Breast epithelium (tissue), 4 donors: ENCODE measurements around the gene FAM3C. TPM values are rescaled to one million over a fixed set of nuclear protein-coding genes. Genes with fewer than 3 reads are reported as not detected.

Experiments used
- DNase-seq, 2 donors: peaks; one replicate each; pipeline ENCODE4 v3.0.0-alpha.2; 2019; ENCODE audit warnings: low spot score in 2 of 2
- H3K27ac ChIP-seq, 2 donors: fragments of 200-600 bp; sonication (generic) in 1 of 2; one replicate each; pipeline ENCODE4 v1.5.1; 2016 to 2019; ENCODE audit warnings: mild to moderate bottlenecking in 1 of 2
- H3K27me3 ChIP-seq, 2 donors: fragments of 200-600 bp; sonication (generic) in 1 of 2; one replicate each; pipeline versions ENCODE4 v1.5.1 to v1.6.0; 2017 to 2019; ENCODE audit warnings: control low read depth in 1 of 2, mild to moderate bottlenecking in 1 of 2
- H3K36me3 ChIP-seq: fragments of 200-600 bp; one replicate; pipeline ENCODE4 v1.5.1; 2019
- H3K4me1 ChIP-seq, 2 donors: fragments of 200-600 bp; sonication (generic); one replicate each; pipeline ENCODE4 v1.5.1; 2016 to 2019; ENCODE audit warnings: control low read depth in 1 of 2
- H3K4me3 ChIP-seq, 3 donors: fragments of 200-600 bp; sonication (generic); 1 replicate in 2 of 3; 2 replicates in 1 of 3; pipeline ENCODE4 v1.5.1; 2016 to 2019; ENCODE audit warnings: mild to moderate bottlenecking in 3 of 3, moderate library complexity in 2 of 3
- H3K9me3 ChIP-seq, 2 donors: fragments of 200-600 bp; sonication (generic) in 1 of 2; one replicate each; pipeline ENCODE4 v1.5.1; 2016 to 2019; ENCODE audit warnings: control low read depth in 1 of 2
- POLR2A ChIP-seq: fragments of 450-650 bp; IDR thresholded peaks from one replicate; pipeline ENCODE4 v1.6.1; 2016; ENCODE audit warnings: antibody characterized with exemption, mild to moderate bottlenecking, moderate library complexity
- POLR2AphosphoS5 ChIP-seq, 3 donors: sonication (generic); formaldehyde crosslinking; IDR thresholded peaks; one replicate each; pipeline ENCODE4 v1.6.1; 2017; ENCODE audit warnings: antibody characterized with exemption in 3 of 3
- intact Hi-C: fragments of 100-400 bp; cut with DNase I; formaldehyde crosslinking; loops from one replicate; pipeline ENCODE4 v1.15.1; 2023; ENCODE audit warnings: low total_unique reads
- total RNA-seq, 3 donors: library from RNA; depleted of rRNA; stranded (reverse); fragments of >200 nt; gene quantifications; one replicate each; pipeline ENCODE4 v1.1.0, GENCODE V29; 2016
- TF ChIP-seq, protein P1 (sequence below), 3 donors: fragments of 450-650 bp; IDR thresholded peaks; one replicate each; pipeline ENCODE4 v1.5.1; 2016 to 2017; ENCODE audit warnings: antibody characterized with exemption in 3 of 3, mild to moderate bottlenecking in 3 of 3, moderate library complexity in 3 of 3

FAM3C gene
- total RNA-seq, 3 donors from 2014 or later: 35.8 to 89.7 (median 50.8) TPM

DNA sequence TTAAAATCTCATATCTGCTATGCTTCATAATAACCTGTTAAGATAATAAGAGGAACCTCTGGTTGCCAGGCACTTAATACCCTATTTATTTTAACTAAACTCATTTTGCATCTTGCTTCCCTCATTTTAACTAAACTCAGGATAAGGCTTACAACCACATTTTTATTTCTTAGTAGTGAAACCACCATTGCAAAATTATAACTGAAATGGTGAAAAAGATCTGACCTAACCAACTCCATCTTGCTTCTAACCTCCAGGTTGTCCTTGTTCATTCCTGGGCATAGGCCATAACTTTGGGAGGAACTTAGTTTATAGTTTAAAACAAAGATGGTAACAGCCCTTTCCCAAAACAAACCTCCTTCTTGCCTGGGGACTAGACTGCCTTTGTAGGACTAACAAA lies 6.0 kb downstream of the FAM3C start:
- Histone ChIP-seq H3K27ac (no peak overlapping the region), H3K27me3 (no peaks in the 10 kb centered on the region), H3K4me3 (no peak overlapping the region), H3K4me1 (no peaks in the 10 kb centered on the region), H3K9me3 (no peaks in the 10 kb centered on the region), H3K36me3 (peaks cover 4% of the 10 kb centered on the region)
- no peak for DNase-seq
- intact Hi-C loops: no loop called here
- TF ChIP-seq, protein P1, sequence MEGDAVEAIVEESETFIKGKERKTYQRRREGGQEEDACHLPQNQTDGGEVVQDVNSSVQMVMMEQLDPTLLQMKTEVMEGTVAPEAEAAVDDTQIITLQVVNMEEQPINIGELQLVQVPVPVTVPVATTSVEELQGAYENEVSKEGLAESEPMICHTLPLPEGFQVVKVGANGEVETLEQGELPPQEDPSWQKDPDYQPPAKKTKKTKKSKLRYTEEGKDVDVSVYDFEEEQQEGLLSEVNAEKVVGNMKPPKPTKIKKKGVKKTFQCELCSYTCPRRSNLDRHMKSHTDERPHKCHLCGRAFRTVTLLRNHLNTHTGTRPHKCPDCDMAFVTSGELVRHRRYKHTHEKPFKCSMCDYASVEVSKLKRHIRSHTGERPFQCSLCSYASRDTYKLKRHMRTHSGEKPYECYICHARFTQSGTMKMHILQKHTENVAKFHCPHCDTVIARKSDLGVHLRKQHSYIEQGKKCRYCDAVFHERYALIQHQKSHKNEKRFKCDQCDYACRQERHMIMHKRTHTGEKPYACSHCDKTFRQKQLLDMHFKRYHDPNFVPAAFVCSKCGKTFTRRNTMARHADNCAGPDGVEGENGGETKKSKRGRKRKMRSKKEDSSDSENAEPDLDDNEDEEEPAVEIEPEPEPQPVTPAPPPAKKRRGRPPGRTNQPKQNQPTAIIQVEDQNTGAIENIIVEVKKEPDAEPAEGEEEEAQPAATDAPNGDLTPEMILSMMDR (IDR thresholded peaks at IDR 0.05): no peak
- TF ChIP-seq POLR2A: no peak
- TF ChIP-seq POLR2AphosphoS5 (IDR thresholded peaks at IDR 0.05): no peak

DNA sequence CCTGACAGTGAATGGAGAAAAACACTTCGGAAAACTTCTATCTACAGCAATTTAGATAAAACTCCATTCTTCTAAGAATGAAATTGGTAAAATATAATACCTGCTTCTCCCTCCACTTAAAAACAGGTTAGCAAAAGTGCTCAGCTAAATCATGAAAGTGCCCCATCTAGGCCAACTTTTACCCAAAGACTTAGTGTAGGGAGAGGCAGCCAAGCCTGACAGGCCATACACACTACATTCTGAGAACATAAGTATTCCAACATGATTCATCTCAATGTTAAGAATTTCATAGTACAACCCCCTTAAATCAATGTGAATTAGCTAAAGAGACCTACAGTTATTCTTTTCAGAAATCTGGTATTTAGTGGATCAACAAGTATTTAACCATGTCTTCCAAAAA lies 7.2 kb downstream of the FAM3C start:
- Histone ChIP-seq H3K9me3 (no peaks in the 10 kb centered on the region), H3K4me3 (no peak overlapping the region), H3K4me1 (no peaks in the 10 kb centered on the region), H3K36me3 (peaks cover 4% of the 10 kb centered on the region), H3K27ac (no peak overlapping the region), H3K27me3 (no peaks in the 10 kb centered on the region)
- no peak for DNase-seq
- intact Hi-C loops: no loop called here
- TF ChIP-seq POLR2AphosphoS5 (IDR thresholded peaks at IDR 0.05) (no peak), POLR2A (no peak)
- TF ChIP-seq, protein P1 (IDR thresholded peaks at IDR 0.05): no peak

DNA sequence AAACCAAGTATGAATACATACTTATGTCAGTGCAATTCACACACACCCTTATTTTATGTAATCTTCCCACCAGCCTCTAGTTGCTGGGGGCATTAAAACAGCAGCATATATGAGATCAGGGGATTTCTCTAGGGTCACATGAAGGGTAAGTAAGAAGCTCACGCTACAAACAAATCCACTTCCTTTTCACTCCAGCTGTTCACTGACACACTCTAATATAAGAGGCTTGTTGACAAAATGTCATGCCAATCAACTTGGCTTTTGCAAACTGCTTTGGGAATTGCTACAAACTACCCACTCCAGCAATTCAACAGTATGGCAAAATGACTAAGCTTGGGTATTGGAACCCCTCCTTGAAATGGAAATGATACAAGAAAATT lies 10.3 kb downstream of the FAM3C start:
- no peaks in the 10 kb centered on the region for H3K4me1 ChIP-seq
- peaks cover 4% of the 10 kb centered on the region for H3K36me3 ChIP-seq
- intact Hi-C loops: no loop called here
- DNase-seq: no peak
- H3K4me3 ChIP-seq: no peak overlapping the region
- H3K27me3 ChIP-seq: no peaks in the 10 kb centered on the region
- TF ChIP-seq POLR2A (no peak), POLR2AphosphoS5 (IDR thresholded peaks at IDR 0.05) (no peak)
- TF ChIP-seq, protein P1 (IDR thresholded peaks at IDR 0.05): no peak
- no peaks in the 10 kb centered on the region for H3K9me3 ChIP-seq
- H3K27ac ChIP-seq: no peak overlapping the region

- Histone ChIP-seq H3K27ac (no peak overlapping the region), H3K36me3 (peaks cover 4% of the 10 kb centered on the region), H3K9me3 (no peaks in the 10 kb centered on the region), H3K27me3 (no peaks in the 10 kb centered on the region), H3K4me3 (no peak overlapping the region), H3K4me1 (no peaks in the 10 kb centered on the region)
- no peak for DNase-seq
- intact Hi-C loops: no loop called here
- TF ChIP-seq POLR2A (no peak), POLR2AphosphoS5 (IDR thresholded peaks at IDR 0.05) (no peak)
- TF ChIP-seq, protein P1 (IDR thresholded peaks at IDR 0.05): no peak
These were observed 10.9 kb downstream of the FAM3C start for GRCh38 chr7:121385056-121385799.

GRCh38 chr7:121384265-121384664 lies 11.8 kb downstream of the FAM3C start:
- Histone ChIP-seq H3K4me1 (no peaks in the 10 kb centered on the region), H3K4me3 (no peak overlapping the region), H3K36me3 (peaks cover 4% of the 10 kb centered on the region), H3K27me3 (no peaks in the 10 kb centered on the region), H3K9me3 (no peaks in the 10 kb centered on the region), H3K27ac (no peak overlapping the region)
- no peak for DNase-seq
- TF ChIP-seq POLR2A (no peak), POLR2AphosphoS5 (IDR thresholded peaks at IDR 0.05) (no peak)
- TF ChIP-seq, protein P1 (IDR thresholded peaks at IDR 0.05): no peak
- intact Hi-C loops: no loop called here
